HG03558 (cell line): ENCODE results near the gene CCDC180.

Source experiments
- ATAC-seq: cut with Tn5 transposase; IDR thresholded peaks from one replicate; pipeline ENCODE4 v1.9.1; 2021; ENCODE audit warnings: moderate number of reproducible peaks; ENCODE audit not compliant: unreplicated experiment; ENCODE audit errors: extremely low read depth

Gene CCDC180

DNA sequence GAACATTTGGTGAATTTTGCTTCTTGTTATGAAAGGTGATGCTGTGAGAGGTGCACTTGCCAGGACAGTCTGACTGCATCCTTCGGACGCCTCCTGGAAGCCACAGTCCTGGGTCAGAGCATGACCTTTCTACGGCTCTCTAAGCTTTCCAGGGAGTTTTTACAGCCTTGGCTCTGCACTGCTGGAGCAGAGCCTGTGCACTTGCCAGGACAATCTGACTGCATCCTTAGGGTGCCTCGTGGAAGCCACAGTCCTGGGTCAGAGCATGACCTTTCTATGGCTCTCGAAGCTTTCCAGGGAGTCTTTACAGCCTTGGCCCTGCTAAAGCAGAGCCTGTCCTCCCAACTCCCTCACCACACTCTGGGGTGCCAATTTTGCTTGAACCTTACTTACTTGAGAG, 49.6 kb downstream of the CCDC180 start:
- ATAC-seq = no peak
